ENCODE results near the gene ATP8B4.

ATP8B4 gene

GRCh38 chr15:49832511-49832910 is 286.5 kb downstream of the ATP8B4 start:
- peak; percentile 48 for TF ChIP-seq RAD21 (IDR thresholded peaks at IDR 0.05; ENCODE audit: low read depth)
- TF ChIP-seq TCF12 (IDR thresholded peaks at IDR 0.05; ENCODE audit: low read depth), result no peak

GRCh38 chr15:49831206-49831965 is 287.6 kb downstream of the ATP8B4 start:
- no peak for TF ChIP-seq TEAD4 (IDR thresholded peaks at IDR 0.05)

GRCh38 chr15:49830391-49830790 is 288.6 kb downstream of the ATP8B4 start:
- TF ChIP-seq YY1 (IDR thresholded peaks at IDR 0.05; ENCODE audit: low read depth) (no peak), NFIC (IDR thresholded peaks at IDR 0.05) (no peak), RAD21 (IDR thresholded peaks at IDR 0.05; ENCODE audit: low read depth) (no peak), ZBTB7A (IDR thresholded peaks at IDR 0.05; ENCODE audit: low read depth) (no peak), REST (IDR thresholded peaks at IDR 0.05; ENCODE audit: low read depth) (no peak), EGR1 (IDR thresholded peaks at IDR 0.05) (no peak), USF1 (IDR thresholded peaks at IDR 0.05) (no peak), TEAD4 (IDR thresholded peaks at IDR 0.05) (no peak), TAF1 (IDR thresholded peaks at IDR 0.05; ENCODE audit: low read depth) (no peak), EP300 (IDR thresholded peaks at IDR 0.05; ENCODE audit: borderline replicate concordance) (no peak), CREB1 (IDR thresholded peaks at IDR 0.05; ENCODE audit: low read depth) (no peak)

- TF ChIP-seq TCF12 (IDR thresholded peaks at IDR 0.05; ENCODE audit: low read depth), result no peak
- TF ChIP-seq RAD21 (IDR thresholded peaks at IDR 0.05; ENCODE audit: low read depth), result no peak
- no peak for TF ChIP-seq ZBTB7A (IDR thresholded peaks at IDR 0.05; ENCODE audit: low read depth)
- no peak for TF ChIP-seq FOXM1 (IDR thresholded peaks at IDR 0.05; ENCODE audit: borderline replicate concordance, low read depth)
- no peak for TF ChIP-seq REST (IDR thresholded peaks at IDR 0.05; ENCODE audit: low read depth)
- TF ChIP-seq TEAD4 (IDR thresholded peaks at IDR 0.05), result no peak
- no peak for TF ChIP-seq NFIC (IDR thresholded peaks at IDR 0.05)
- no peak for TF ChIP-seq EGR1 (IDR thresholded peaks at IDR 0.05)
- no peak for TF ChIP-seq MAX (IDR thresholded peaks at IDR 0.05)
- TF ChIP-seq YY1 (IDR thresholded peaks at IDR 0.05; ENCODE audit: low read depth), result no peak
- no peak for TF ChIP-seq CEBPB (IDR thresholded peaks at IDR 0.05)
- TF ChIP-seq EP300 (IDR thresholded peaks at IDR 0.05; ENCODE audit: borderline replicate concordance), result no peak
These were observed 291.7 kb downstream of the ATP8B4 start for GRCh38 chr15:49827311-49827710.

- TF ChIP-seq YY1 (IDR thresholded peaks at IDR 0.05; ENCODE audit: low read depth) (no peak), RAD21 (IDR thresholded peaks at IDR 0.05; ENCODE audit: low read depth) (no peak), TEAD4 (IDR thresholded peaks at IDR 0.05) (no peak)
These were observed 292.3 kb downstream of the ATP8B4 start for GRCh38 chr15:49826640-49827234.

- TF ChIP-seq TCF12 (IDR thresholded peaks at IDR 0.05; ENCODE audit: low read depth) (no peak), REST (IDR thresholded peaks at IDR 0.05; ENCODE audit: low read depth) (no peak)
These were observed 294.3 kb downstream of the ATP8B4 start for GRCh38 chr15:49824775-49825099.

Data from Ishikawa (cell line).